NCI-H748 (cell line): ENCODE data around the gene SPTAN1.
"Not testable (repeated sequence)": the region's sequence is repeated elsewhere in the genome, so short reads cannot be mapped to it uniquely, and the experiment has no call there.

Experiments
- DNase-seq: peaks from one replicate; lab custom pipeline; 2025; ENCODE audit not compliant: unreplicated experiment; lab: John Stamatoyannopoulos, UW

SPTAN1 gene

GRCh38 chr9:128552153-128552743 lies at the start of gene SPTAN1:
SPTAN1 (plus strand) TSS chr9:128552587; CDS start chr9:128566741, 14,154 bp downstream.
- DNase-seq: peak; percentile 95

GRCh38 chr9:128503415-128503825 lies 49.0 kb upstream of the SPTAN1 start:
- not testable (repeated sequence) for DNase-seq

- peak; percentile 32 for DNase-seq
Observed at GRCh38 chr9:128503870-128504269, 48.5 kb upstream of the SPTAN1 start.

GRCh38 chr9:128504485-128505413 lies 47.6 kb upstream of the SPTAN1 start, which contains the start of gene GLE1:
GLE1 (plus strand) TSS chr9:128504719; CDS start chr9:128504806, 87 bp downstream.
- peak; percentile 94 for DNase-seq

- DNase-seq: no peak
Observed at GRCh38 chr9:128505414-128505765, 47.0 kb upstream of the SPTAN1 start.

- not testable (repeated sequence) for DNase-seq
Observed at GRCh38 chr9:128505906-128506305, 46.5 kb upstream of the SPTAN1 start.

- DNase-seq: no peak
Observed at GRCh38 chr9:128512820-128513219, 39.6 kb upstream of the SPTAN1 start.

- no peak for DNase-seq
Observed at GRCh38 chr9:128521956-128522355, 30.4 kb upstream of the SPTAN1 start.

GRCh38 chr9:128523199-128523925 lies 29.0 kb upstream of the SPTAN1 start:
- DNase-seq: no peak

GRCh38 chr9:128526720-128527119 lies 25.7 kb upstream of the SPTAN1 start:
- DNase-seq: no peak

GRCh38 chr9:128528445-128529160 lies 23.8 kb upstream of the SPTAN1 start:
- no peak for DNase-seq

GRCh38 chr9:128529191-128529590 lies 23.2 kb upstream of the SPTAN1 start:
- DNase-seq: no peak

GRCh38 chr9:128532581-128532980 lies 19.8 kb upstream of the SPTAN1 start:
- DNase-seq: no peak

GRCh38 chr9:128540634-128541360 lies 11.6 kb upstream of the SPTAN1 start:
- no peak for DNase-seq

- no peak for DNase-seq
Observed at GRCh38 chr9:128546504-128546903, 5.9 kb upstream of the SPTAN1 start.

- DNase-seq: no peak
Observed at GRCh38 chr9:128548876-128549275, 3.5 kb upstream of the SPTAN1 start.

- no peak for DNase-seq
Observed at GRCh38 chr9:128550226-128550625, 2.2 kb upstream of the SPTAN1 start.

- peak; percentile 30 for DNase-seq
Observed at GRCh38 chr9:128550770-128551656, 1.4 kb upstream of the SPTAN1 start.

- DNase-seq: no peak
Observed at GRCh38 chr9:128551657-128552152, 682 bp upstream of the SPTAN1 start.
